GM12878 (cell line): ENCODE results near the gene SLC15A5. TPM values are rescaled to one million over a fixed set of nuclear protein-coding genes. Genes with fewer than 3 reads are reported as not detected.

Source experiments
- ATAC-seq: fragments of 200-7000 bp; cut with Tn5 transposase; 3 replicates; pipeline ENCODE4 v1.9.1; 2020; ENCODE audit warnings: mild to moderate bottlenecking, moderate library complexity
- BruUV-seq: library from RNA; stranded (reverse); fragments of 400-500 nt; replicated peaks from 2 replicates; lab custom pipeline; 2021; lab: Mats Ljungman, UMichigan
- CTCF ChIA-PET: fragments of 300-600 bp; sonication (Branson Sonifier 250); formaldehyde crosslinking; extraction: SDS; loops from one replicate; lab custom pipeline; 2021; ENCODE audit warnings: inconsistent platforms; lab: Yijun Ruan, JAX
- POLR2A ChIA-PET: fragments of 350-600 bp; formaldehyde crosslinking; extraction: SDS; loops from one replicate; lab custom pipeline; 2021; ENCODE audit warnings: inconsistent platforms; lab: Charles Lee
- RAD21 ChIA-PET: fragments of 300-600 bp; sonication (Branson Sonifier 250); formaldehyde crosslinking; loops from one replicate; lab custom pipeline; 2023; ENCODE audit warnings: antibody characterized with exemption; ENCODE audit not compliant: unreplicated experiment; lab: Charles Lee
- SMC1A ChIA-PET: fragments of 300-600 bp; sonication (Branson Sonifier 250); formaldehyde crosslinking; loops from one replicate; lab custom pipeline; 2023; ENCODE audit not compliant: unreplicated experiment, uncharacterized antibody; lab: Charles Lee
- DNase-seq: peaks from one replicate; pipeline ENCODE4 v3.0.0-alpha.2; 2011; ENCODE audit warnings: low read depth, low spot score
- FAIRE-seq: peaks from 3 replicates; lab custom pipeline; 2011; peaks lifted over from hg19 to GRCh38; lab: Jason Lieb, UNC
- H2AFZ ChIP-seq: 2 replicates; pipeline ENCODE4 v1.6.0; 2011; ENCODE audit warnings: low read depth, low read length, control low read depth; ENCODE audit not compliant: control insufficient read depth
- H3K27ac ChIP-seq: 2 replicates; pipeline ENCODE4 v1.5.1; 2011; ENCODE audit warnings: control low read depth; ENCODE audit not compliant: control insufficient read depth, insufficient read depth
- H3K27me3 ChIP-seq, 2 experiments: replicated peaks in 1 of 2; 2 replicates each; pipeline versions ENCODE4 v1.6.0 to v1.6.1; 2011; ENCODE audit warnings: low read length in 1 of 2; ENCODE audit not compliant: control insufficient read depth in 2 of 2, insufficient read depth in 2 of 2
- H3K36me3 ChIP-seq, 2 experiments: 2 replicates each; pipeline ENCODE4 v1.5.1; 2011; ENCODE audit warnings: low read length in 1 of 2; ENCODE audit not compliant: control insufficient read depth in 2 of 2, insufficient read depth in 2 of 2
- H3K4me1 ChIP-seq: 2 replicates; pipeline ENCODE4 v1.6.1; 2011; ENCODE audit warnings: mild to moderate bottlenecking, low read length, moderate library complexity, mixed read lengths; ENCODE audit not compliant: control insufficient read depth, insufficient read depth
- H3K4me2 ChIP-seq: 2 replicates; pipeline ENCODE4 v1.6.0; 2011; ENCODE audit warnings: control low read depth; ENCODE audit not compliant: control insufficient read depth, insufficient read depth
- H3K4me3 ChIP-seq: fragments of 200-600 bp; sonication (generic); 2 replicates; pipeline ENCODE4 v1.5.1; 2016
- H3K79me2 ChIP-seq: 2 replicates; pipeline ENCODE4 v1.6.0; 2011; ENCODE audit warnings: low read length; ENCODE audit not compliant: control insufficient read depth, insufficient read depth
- H3K9ac ChIP-seq: 2 replicates; pipeline ENCODE4 v1.8.0; 2011; ENCODE audit warnings: low read length, control low read depth, mixed read lengths; ENCODE audit not compliant: control insufficient read depth, insufficient read depth
- H3K9me3 ChIP-seq: replicated peaks from 3 replicates; pipeline ENCODE4 v1.5.1; 2011; ENCODE audit warnings: mild to moderate bottlenecking, low read length; ENCODE audit not compliant: control insufficient read depth, insufficient read depth
- H4K20me1 ChIP-seq: 2 replicates; pipeline ENCODE4 v1.6.0; 2011; ENCODE audit not compliant: control insufficient read depth, insufficient read depth
- BHLHE40 ChIP-seq, 2 experiments: fragments of 450-650 bp in 1 of 2; IDR thresholded peaks; 2 replicates each; pipeline ENCODE4 v1.6.1; 2011 to 2017; ENCODE audit warnings: low read depth in 2 of 2, borderline replicate concordance in 1 of 2, improper control_type of control experiment in 1 of 2, low read length in 1 of 2, mild to moderate bottlenecking in 1 of 2
- NR2F1 ChIP-seq: fragments of 450-650 bp; conservative IDR thresholded peaks from 2 replicates; pipeline ENCODE4 v1.6.1; 2017; ENCODE audit warnings: mild to moderate bottlenecking
- SMAD1 ChIP-seq: fragments of 450-650 bp; IDR thresholded peaks from 2 replicates; pipeline ENCODE4 v1.6.1; 2018; ENCODE audit warnings: mild to moderate bottlenecking, low read depth; ENCODE audit not compliant: partially characterized antibody
- TAF1 ChIP-seq: IDR thresholded peaks from 2 replicates; pipeline ENCODE4 v1.6.1; 2011; ENCODE audit warnings: mild to moderate bottlenecking, low read depth, low read length, borderline replicate concordance
- TBL1XR1 ChIP-seq: IDR thresholded peaks from 2 replicates; pipeline ENCODE4 v1.6.1; 2012; ENCODE audit warnings: low read depth, low read length, improper control_type of control experiment
- ZNF384 ChIP-seq: IDR thresholded peaks from 2 replicates; pipeline ENCODE4 v1.6.1; 2012; ENCODE audit warnings: low read depth, mild to moderate bottlenecking, low read length, improper control_type of control experiment, borderline replicate concordance
- ZNF592 ChIP-seq: fragments of 450-650 bp; IDR thresholded peaks from 2 replicates; pipeline ENCODE4 v1.6.1; 2017; ENCODE audit warnings: mild to moderate bottlenecking, moderate library complexity
- WGBS: methylation state at CpG from one replicate; pipeline ENCODE4 v1.1.6; 2016; ENCODE audit warnings: low lambda C conversion rate; ENCODE audit not compliant: insufficient replicate concordance, insufficient coverage; ENCODE audit errors: missing lambda C conversion rate; 5-methylcytosine and 5-hydroxymethylcytosine counted together
- in situ Hi-C: fragments of 300-500 bp; cut with MboI; formaldehyde crosslinking; loops from 9 replicates; pipeline ENCODE4 v1.14.3; 2018; ENCODE audit warnings: mixed read lengths
- intact Hi-C: fragments of 100-400 bp; cut with micrococcal nuclease; formaldehyde crosslinking; loops from one replicate; pipeline ENCODE4 v1.14.2; 2022; ENCODE audit not compliant: unreplicated experiment
- polyA plus RNA-seq, 11 experiments: library from polyadenylated mRNA; depleted of rRNA in 4 of 11; unstranded in 6 of 11; stranded (reverse) in 5 of 11; fragments of >200 nt; fragmentation: Nextera tagmentation in 4 of 11; fragmentation: Illumina TruSeq in 1 of 11; extraction: Ambion mirVana in 4 of 11; extraction: Trizol in 1 of 11; gene quantifications; 1 replicate in 1 of 11; 2 replicates in 10 of 11; pipeline versions ENCODE4 v1.2.1 to v1.2.3, GENCODE V29; 2011 to 2016; ENCODE audit warnings: inconsistent platforms in 2 of 11, missing spikeins in 2 of 11, low read depth in 1 of 11
- total RNA-seq, 4 experiments: library from RNA; depleted of rRNA in 3 of 4; stranded (reverse); fragments of >200 nt in 3 of 4; fragmentation: Illumina TruSeq in 1 of 4; extraction: Trizol in 1 of 4; gene quantifications; 2 replicates each; pipeline versions ENCODE4 v1.2.1 to v1.2.3, GENCODE V29; 2013 to 2021

The SLC15A5 gene
- total and polyA plus RNA-seq, 10 of the 15 experiments (the other 5 are each of a cell fraction or from before 2014, with no cell fraction given), result not detected

GRCh38 chr12:16261944-16262475, 15.5 kb downstream of the SLC15A5 start:
- no peak overlapping the region for H3K4me2 ChIP-seq
- BruUV-seq, result no TSS peak
- SMC1A ChIA-PET, result no interaction called here
- H3K36me3 ChIP-seq, result no peaks in the 10 kb centered on the region
- ATAC-seq, result no peak
- H3K4me3 ChIP-seq, result no peak overlapping the region
- no peaks in the 10 kb centered on the region; the same call in 2 of the 3 replicates for H3K9me3 ChIP-seq
- POLR2A ChIA-PET, result no interaction called here
- 0% methylated on average over 2 of the region's 2 CpGs for WGBS
- DNase-seq, result no peak
- no peaks in the 10 kb centered on the region for H3K4me1 ChIP-seq
- no peak overlapping the region for H3K27ac ChIP-seq
- H3K27me3 ChIP-seq, result no peaks in the 10 kb centered on the region
- no peaks in the 10 kb centered on the region for H3K79me2 ChIP-seq
- TF ChIP-seq SMAD1, result no peak
- TF ChIP-seq ZNF384, result no peak
- no peak for TF ChIP-seq NR2F1
- no peak for TF ChIP-seq TAF1
- TF ChIP-seq BHLHE40 (IDR thresholded peaks at IDR 0.05; ENCODE audit: borderline replicate concordance in 1 of 2, low read depth in 2 of 2, low read length in 1 of 2), result no peak
- TF ChIP-seq ZNF592, result no peak
- TF ChIP-seq TBL1XR1, result no peak
- intact Hi-C loops (no loop called here), in situ Hi-C loops (no loop called here)
- H2AFZ ChIP-seq, result no peak overlapping the region
- CTCF ChIA-PET, result no interaction called here
- H3K9ac ChIP-seq, result no peak overlapping the region
- no peak for FAIRE-seq
- no peaks in the 10 kb centered on the region for H4K20me1 ChIP-seq
- RAD21 ChIA-PET, result no interaction called here
